HEK293 (cell line): ENCODE results near the gene SLC19A1.

Source experiments
- CTCF ChIP-seq: fragments of 450-650 bp; formaldehyde crosslinking; IDR thresholded peaks from 2 replicates; pipeline ENCODE4 v1.5.1; 2016; ENCODE audit warnings: missing biosample characterization, missing genetic modification characterization
- KLF16 ChIP-seq: fragments of 450-650 bp; formaldehyde crosslinking; IDR thresholded peaks from 2 replicates; pipeline ENCODE4 v1.5.1; 2017; ENCODE audit warnings: missing biosample characterization, missing genetic modification characterization
- ZEB2 ChIP-seq: fragments of 450-650 bp; formaldehyde crosslinking; IDR thresholded peaks from 2 replicates; pipeline ENCODE4 v1.5.1; 2016; ENCODE audit warnings: missing biosample characterization, missing genetic modification characterization
- ZNF16 ChIP-seq: fragments of 450-650 bp; formaldehyde crosslinking; IDR thresholded peaks from 2 replicates; pipeline ENCODE4 v1.5.1; 2016; ENCODE audit warnings: low read depth, missing biosample characterization, missing genetic modification characterization
- ZNF19 ChIP-seq: fragments of 450-650 bp; formaldehyde crosslinking; IDR thresholded peaks from 2 replicates; pipeline ENCODE4; 2016; ENCODE audit warnings: missing biosample characterization, missing genetic modification characterization, low read depth
- ZNF23 ChIP-seq: fragments of 450-650 bp; formaldehyde crosslinking; IDR thresholded peaks from 2 replicates; pipeline ENCODE4 v1.5.1; 2016; ENCODE audit warnings: missing biosample characterization, missing genetic modification characterization, borderline replicate concordance
- ZNF510 ChIP-seq: fragments of 450-650 bp; formaldehyde crosslinking; IDR thresholded peaks from 2 replicates; pipeline ENCODE4 v1.5.1; 2018; ENCODE audit warnings: mild to moderate bottlenecking, missing genetic modification characterization, missing biosample characterization; ENCODE audit not compliant: insufficient replicate concordance

GRCh38 chr21:45572783-45573451 lies 30.7 kb upstream of the SLC19A1 start:
- no peak for TF ChIP-seq ZEB2 (tag by site-specific recombination)
- no peak for TF ChIP-seq CTCF
- no peak for TF ChIP-seq ZNF19
- no peak for TF ChIP-seq KLF16 (tag by site-specific recombination)
- no peak for TF ChIP-seq ZNF510 (tag by site-specific recombination)
- TF ChIP-seq ZNF16 (tag by site-specific recombination) = no peak
- no peak for TF ChIP-seq ZNF23 (tag by site-specific recombination)
